ENCODE data around the gene PAK5.

The PAK5 gene

DNA sequence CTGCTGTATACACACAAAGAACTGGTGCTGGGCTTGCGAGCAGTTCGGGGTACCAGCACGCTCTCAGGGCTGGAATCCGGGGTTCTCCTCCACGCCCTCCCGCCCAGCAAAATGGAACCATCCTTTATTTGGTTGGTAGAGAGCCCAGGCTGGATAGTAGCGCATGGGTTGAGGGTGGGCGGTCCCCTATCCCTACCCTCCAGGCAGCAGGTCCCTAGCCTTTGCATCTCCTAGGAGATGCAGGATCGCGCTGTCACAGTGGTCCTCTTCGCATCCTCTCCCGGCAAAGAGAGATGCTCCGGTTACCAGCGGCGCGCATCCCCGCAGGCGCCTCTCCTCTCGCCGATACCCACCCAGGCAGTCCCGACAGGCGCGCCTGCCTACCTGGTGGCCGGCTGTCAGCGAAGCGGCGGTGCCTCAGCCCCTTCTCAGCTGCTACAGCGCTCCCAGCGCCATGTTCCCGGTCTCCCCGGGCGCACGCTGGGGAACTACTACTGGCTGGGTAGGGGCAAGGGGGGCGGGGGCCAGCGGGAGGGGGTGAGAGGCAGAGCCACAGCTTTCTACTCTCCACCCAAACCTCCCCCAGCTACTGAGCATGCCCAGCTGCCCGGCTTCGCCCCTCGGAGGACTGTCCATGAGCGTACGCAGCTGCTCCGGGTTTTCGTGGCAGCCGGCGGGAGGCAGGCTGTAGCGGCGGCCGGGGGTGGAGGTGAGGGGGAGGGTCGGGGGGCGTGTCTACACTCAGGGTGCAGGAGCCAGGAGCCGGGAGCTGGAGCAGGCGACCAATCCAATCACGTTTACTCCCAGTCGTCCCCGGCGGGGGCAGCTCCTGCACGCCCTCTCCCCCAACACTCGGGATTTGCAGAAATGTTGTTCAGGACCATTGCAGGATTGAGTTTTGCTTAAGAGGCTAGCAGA is at the start of gene PAK5:
PAK5 (minus strand) TSS at position 699 of the 918 bp plus-strand sequence. CDS start 194,748 bp downstream, outside the sequence.
- in situ Hi-C loops (cut with HindIII; ENCODE audit: low sequenced_read_pairs): no loop called here

DNA sequence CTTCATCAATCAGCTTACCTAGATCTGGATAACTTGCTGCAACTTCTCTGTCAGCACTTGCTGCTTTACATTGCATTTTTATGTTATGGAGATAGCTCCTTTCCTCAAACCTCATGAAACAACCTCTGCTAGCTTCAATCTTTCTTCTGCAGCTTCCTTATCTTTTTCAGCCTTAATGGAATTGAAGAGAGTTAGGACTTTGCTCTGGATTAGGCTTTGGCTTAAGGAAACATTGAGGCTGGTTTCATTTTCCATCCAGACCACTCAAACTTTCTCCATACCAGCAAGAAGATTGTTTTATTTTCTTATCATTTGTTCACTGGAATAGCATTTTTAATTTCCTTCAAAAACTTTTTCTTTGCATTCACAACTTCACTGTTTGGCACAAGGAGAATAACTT is 48.8 kb upstream of the PAK5 start:
- in situ Hi-C loops (cut with HindIII; ENCODE audit: low sequenced_read_pairs): no loop called here

DNA sequence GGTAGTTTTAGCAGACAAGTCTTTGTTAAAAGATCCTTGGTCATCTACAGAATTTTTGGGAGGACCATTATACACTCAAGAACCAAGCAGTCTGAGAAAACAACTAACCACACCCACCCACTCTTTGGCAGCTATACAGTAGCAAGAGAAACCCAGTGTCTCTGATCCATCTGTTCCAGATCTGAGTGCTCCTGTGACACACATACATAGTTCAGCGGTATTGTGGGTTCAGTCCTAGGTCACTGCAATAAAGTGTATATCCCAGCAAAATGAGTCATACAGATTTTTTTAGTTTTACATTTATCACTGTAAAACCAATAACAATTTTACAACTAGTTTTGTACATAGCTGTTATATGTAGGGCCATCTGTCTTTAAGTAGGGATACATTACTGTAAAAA is 47.4 kb upstream of the PAK5 start:
- in situ Hi-C loops (cut with HindIII; ENCODE audit: low sequenced_read_pairs): no loop called here

DNA sequence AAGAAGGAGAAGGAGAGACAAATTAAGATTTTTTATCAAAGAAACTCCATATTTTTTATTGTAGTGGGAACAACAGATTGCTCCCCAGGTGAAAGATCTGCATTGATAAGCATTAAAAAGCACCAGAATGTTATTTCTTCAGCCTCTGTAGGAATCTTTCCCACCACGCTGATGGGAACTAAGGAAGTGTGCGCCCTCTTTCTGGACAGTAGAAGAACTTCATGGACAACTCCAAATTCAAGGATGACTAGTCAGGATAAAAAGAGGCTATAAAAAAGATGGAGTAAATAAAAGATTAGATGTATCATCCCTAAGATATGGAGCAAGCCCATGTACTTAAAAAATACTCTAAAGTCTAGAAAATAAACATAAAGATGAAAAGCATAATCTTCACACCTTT is 45.8 kb upstream of the PAK5 start:
- in situ Hi-C loops (cut with HindIII; ENCODE audit: low sequenced_read_pairs): no loop called here

DNA sequence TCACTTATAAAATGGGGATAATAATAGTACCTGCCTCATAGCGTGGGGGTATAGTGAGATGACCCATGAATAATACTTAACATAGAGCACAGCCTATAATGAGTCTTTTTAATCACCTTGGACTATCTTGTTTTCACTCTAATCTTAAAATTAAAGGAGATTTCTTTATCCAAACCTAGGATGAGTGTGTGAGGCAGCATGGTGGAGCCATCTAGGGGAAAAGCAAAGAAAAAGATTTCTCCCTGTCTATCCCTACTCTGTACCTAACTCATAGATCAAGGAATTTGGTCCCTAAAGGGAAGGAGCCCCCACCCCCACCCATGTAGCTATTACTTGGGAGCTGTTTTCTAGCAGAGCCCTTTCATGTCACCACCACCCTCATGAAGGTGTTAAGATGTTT is 45.2 kb upstream of the PAK5 start:
- in situ Hi-C loops (cut with HindIII; ENCODE audit: low sequenced_read_pairs): no loop called here

- in situ Hi-C loops (cut with HindIII; ENCODE audit: low sequenced_read_pairs): no loop called here
Observed at GRCh38 chr20:9877932-9878495, 39.1 kb upstream of the PAK5 start.

GRCh38 chr20:9867196-9867980 is 28.5 kb upstream of the PAK5 start:
- in situ Hi-C loops (cut with HindIII; ENCODE audit: low sequenced_read_pairs): no loop called here

- in situ Hi-C loops (cut with HindIII; ENCODE audit: low sequenced_read_pairs): no loop called here
Observed at GRCh38 chr20:9852566-9852965, 13.7 kb upstream of the PAK5 start.

GRCh38 chr20:9839626-9840025 is 750 bp upstream of the PAK5 start:
- in situ Hi-C loops (cut with HindIII; ENCODE audit: low sequenced_read_pairs): no loop called here

DNA sequence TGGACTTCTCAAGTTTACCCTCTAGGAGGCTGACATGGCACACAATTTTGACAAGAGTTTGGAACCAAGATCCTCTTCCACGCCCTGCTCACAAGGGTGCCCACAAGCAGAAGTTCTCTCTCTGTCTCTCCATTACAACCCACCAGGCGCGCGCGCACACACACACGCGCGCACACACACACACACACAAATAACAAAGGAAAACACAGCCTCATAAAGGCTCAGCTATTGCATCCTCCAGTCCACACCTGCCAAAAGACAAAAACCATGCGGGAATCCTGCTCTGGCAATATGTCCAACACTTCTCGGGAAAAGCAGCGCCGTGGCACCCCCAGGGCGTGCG is 870 bp downstream of the PAK5 start:
- in situ Hi-C loops (cut with HindIII; ENCODE audit: low sequenced_read_pairs): no loop called here

GRCh38 chr20:9837634-9838033 is 1.2 kb downstream of the PAK5 start:
- in situ Hi-C loops (cut with HindIII; ENCODE audit: low sequenced_read_pairs): no loop called here

- in situ Hi-C loops (cut with HindIII; ENCODE audit: low sequenced_read_pairs): no loop called here
Observed at GRCh38 chr20:9835302-9835701, 3.6 kb downstream of the PAK5 start.

GRCh38 chr20:9831032-9831431 is 7.8 kb downstream of the PAK5 start:
- in situ Hi-C loops (cut with HindIII; ENCODE audit: low sequenced_read_pairs): no loop called here

GRCh38 chr20:9829835-9830234 is 9.0 kb downstream of the PAK5 start:
- in situ Hi-C loops (cut with HindIII; ENCODE audit: low sequenced_read_pairs): no loop called here

GRCh38 chr20:9817654-9818053 is 21.2 kb downstream of the PAK5 start:
- in situ Hi-C loops (cut with HindIII; ENCODE audit: low sequenced_read_pairs): no loop called here

- in situ Hi-C loops (cut with HindIII; ENCODE audit: low sequenced_read_pairs): no loop called here
Observed at GRCh38 chr20:9815632-9816031, 23.2 kb downstream of the PAK5 start.

DNA sequence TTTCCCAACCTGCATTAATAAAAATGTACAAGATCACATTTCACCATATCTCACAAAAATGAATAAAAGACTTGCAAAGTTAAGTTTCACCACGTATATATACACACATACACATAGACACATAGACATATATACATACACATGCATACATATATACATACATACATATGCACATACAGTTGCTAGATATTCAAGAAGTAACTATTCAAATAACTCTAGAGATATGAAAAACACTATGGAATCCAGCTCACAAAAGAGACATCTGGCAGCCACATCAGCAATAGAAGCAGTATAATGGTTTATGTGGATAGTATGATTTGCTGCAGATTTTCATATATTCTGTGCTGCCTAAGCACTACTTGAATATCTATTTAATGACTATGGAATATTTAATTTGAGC is 28.1 kb downstream of the PAK5 start:
- in situ Hi-C loops (cut with HindIII; ENCODE audit: low sequenced_read_pairs): no loop called here

GRCh38 chr20:9809271-9809670 is 29.6 kb downstream of the PAK5 start:
- in situ Hi-C loops (cut with HindIII; ENCODE audit: low sequenced_read_pairs): no loop called here

GRCh38 chr20:9808166-9808565 is 30.7 kb downstream of the PAK5 start:
- in situ Hi-C loops (cut with HindIII; ENCODE audit: low sequenced_read_pairs): no loop called here

DNA sequence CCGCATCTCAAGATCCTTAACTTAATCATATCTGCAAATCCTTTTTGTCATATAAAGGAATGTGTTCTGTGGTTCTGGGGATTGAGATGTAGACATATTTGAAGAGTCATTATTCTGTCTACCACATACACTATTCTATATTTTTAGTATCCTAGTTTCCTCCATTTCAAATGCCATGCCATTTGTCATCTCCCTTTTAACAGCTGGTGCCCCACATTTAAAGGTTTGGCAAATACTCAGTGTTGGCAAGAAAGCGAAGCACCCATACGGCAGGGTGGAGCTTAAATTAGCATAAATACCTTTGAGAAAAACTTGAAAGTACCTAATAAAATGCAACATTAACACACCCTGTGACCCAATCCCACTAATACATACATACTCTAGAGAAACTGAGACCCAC is 31.7 kb downstream of the PAK5 start:
- in situ Hi-C loops (cut with HindIII; ENCODE audit: low sequenced_read_pairs): no loop called here

DNA sequence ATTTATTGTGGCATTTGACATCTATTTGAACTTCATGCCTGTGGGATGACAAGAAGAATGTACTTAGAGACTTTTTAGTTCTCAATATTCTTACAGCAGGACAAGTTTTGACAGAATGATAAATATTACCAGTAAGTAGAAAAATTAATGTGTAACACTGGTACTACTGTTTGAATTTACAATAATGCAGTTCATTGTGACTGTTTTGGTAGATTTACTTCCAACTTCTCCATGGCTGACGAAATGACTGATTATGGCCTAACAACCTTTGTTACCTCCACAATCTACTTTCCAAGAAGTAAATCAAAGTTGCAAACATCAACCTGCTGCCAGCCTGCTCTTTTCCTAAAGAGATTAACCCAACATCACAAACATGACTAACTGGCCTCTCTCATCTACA is 38.5 kb downstream of the PAK5 start:
- in situ Hi-C loops (cut with HindIII; ENCODE audit: low sequenced_read_pairs): no loop called here

DNA sequence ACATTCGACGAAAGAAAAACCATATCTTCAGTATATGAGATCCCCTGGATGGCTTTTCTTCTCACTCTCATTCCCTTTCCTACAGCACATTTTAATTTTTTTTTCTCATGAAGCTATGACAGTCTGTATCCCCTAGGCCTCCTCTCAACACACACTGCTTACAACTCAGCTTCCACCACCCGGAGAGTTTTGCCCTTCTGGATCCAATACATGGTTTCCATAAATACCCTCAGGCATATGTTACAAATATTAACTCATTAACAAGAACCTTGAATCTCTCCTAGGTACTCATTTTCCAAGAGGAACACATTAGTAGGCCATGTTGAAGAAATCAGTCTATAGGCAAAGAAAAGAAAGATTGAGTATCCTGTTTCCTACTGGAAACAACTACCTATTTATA is 44.0 kb downstream of the PAK5 start:
- in situ Hi-C loops (cut with HindIII; ENCODE audit: low sequenced_read_pairs): no loop called here
